SH-SY5Y (cell line): ENCODE data around the gene C5.

Experiments used
- GATA2 ChIP-seq: IDR thresholded peaks from 2 replicates; pipeline ENCODE4 v1.6.1; 2011; ENCODE audit warnings: mild to moderate bottlenecking, low read depth, low read length
- GATA3 ChIP-seq: IDR thresholded peaks from 2 replicates; pipeline ENCODE4 v1.6.1; 2011; ENCODE audit warnings: low read depth, mild to moderate bottlenecking, low read length, moderate library complexity

GRCh38 chr9:120918931-120919842 lies 130.9 kb downstream of the C5 start:
- TF ChIP-seq GATA2 = no peak
- TF ChIP-seq GATA3 = no peak
